ENCODE data around the gene SERPINC1.

- no peak for TF ChIP-seq CTCF (optimal IDR thresholded peaks at IDR 0.05 in 1 of 3, IDR thresholded peaks at IDR 0.05 in 1 of 3, conservative IDR thresholded peaks at IDR 0.05 in 1 of 3; ENCODE audit: extremely low read depth in 1 of 3, insufficient read depth in 2 of 3, low read length in 3 of 3)
- TF ChIP-seq EZH2 (IDR thresholded peaks at IDR 0.05; ENCODE audit: low read length): no peak
Observed at GRCh38 chr1:173856903-173857302, 60.2 kb downstream of the SERPINC1 start.

Measured in keratinocyte (primary cell).